ENCODE results near the gene CABP2.

Gene CABP2

GRCh38 chr11:67495234-67496005 is 27.8 kb downstream of the CABP2 start:
- TF ChIP-seq CTCF (IDR thresholded peaks at IDR 0.05; ENCODE audit: control insufficient read depth, insufficient read depth, low read depth, low read length, missing control alignments): no peak
- DNase-seq (ENCODE audit: low read depth): no peak

GRCh38 chr11:67494371-67495233 is 28.6 kb downstream of the CABP2 start:
- no peak for DNase-seq (ENCODE audit: low read depth)
- no peak overlapping the region for H3K4me3 ChIP-seq (ENCODE audit: control insufficient read depth, low read depth, low read length)
- TF ChIP-seq CTCF (IDR thresholded peaks at IDR 0.05; ENCODE audit: control insufficient read depth, insufficient read depth, low read depth, low read length, missing control alignments): no peak

More at GRCh38 chr11:67495234-67496005, 27.8 kb downstream of the CABP2 start:
- no peak overlapping the region for H3K4me3 ChIP-seq (ENCODE audit: control insufficient read depth, low read depth, low read length)

GRCh38 chr11:67493548-67494370 is 29.5 kb downstream of the CABP2 start:
- no peak for DNase-seq (ENCODE audit: low read depth)
- H3K4me3 ChIP-seq (ENCODE audit: control insufficient read depth, low read depth, low read length): no peak overlapping the region
- no peak for TF ChIP-seq CTCF (IDR thresholded peaks at IDR 0.05; ENCODE audit: control insufficient read depth, insufficient read depth, low read depth, low read length, missing control alignments)

- H3K4me3 ChIP-seq (ENCODE audit: control insufficient read depth, low read depth, low read length): no peak overlapping the region
- TF ChIP-seq CTCF (IDR thresholded peaks at IDR 0.05; ENCODE audit: control insufficient read depth, insufficient read depth, low read depth, low read length, missing control alignments): no peak
- DNase-seq (ENCODE audit: low read depth): no peak
These were observed 30.3 kb downstream of the CABP2 start for GRCh38 chr11:67492801-67493547.

- no peak for TF ChIP-seq CTCF (IDR thresholded peaks at IDR 0.05; ENCODE audit: control insufficient read depth, insufficient read depth, low read depth, low read length, missing control alignments)
- DNase-seq (ENCODE audit: low read depth): no peak
- H3K4me3 ChIP-seq (ENCODE audit: control insufficient read depth, low read depth, low read length): no peak overlapping the region
These were observed 31.0 kb downstream of the CABP2 start for GRCh38 chr11:67492069-67492727.
